HCT116 (cell line): ENCODE results near the gene AAK1. TPM values are rescaled to one million over a fixed set of nuclear protein-coding genes. Genes with fewer than 3 reads are reported as not detected.

Experiments
- ATAC-seq: fragments of 200-7000 bp; cut with Tn5 transposase; 2 replicates; pipeline ENCODE4 v1.9.1; 2020; ENCODE audit warnings: mild to moderate bottlenecking, moderate library complexity
- BruUV-seq: library from RNA; stranded (reverse); fragments of 400-500 nt; replicated peaks from 2 replicates; lab custom pipeline; 2021; lab: Mats Ljungman, UMichigan
- CTCF ChIA-PET: fragments of 300-600 bp; sonication (Branson Sonifier 250); formaldehyde crosslinking; loops from one replicate; lab custom pipeline; 2021; ENCODE audit warnings: antibody characterized with exemption; lab: Charles Lee
- POLR2A ChIA-PET: fragments of 300-600, 350-600 bp; sonication (Branson Sonifier 250); formaldehyde crosslinking; loops from one replicate; lab custom pipeline; 2021; ENCODE audit warnings: antibody characterized with exemption; lab: Charles Lee
- RAD21 ChIA-PET, 2 experiments: fragments of 300-600 bp; sonication (Branson Sonifier 250); formaldehyde crosslinking; loops; one replicate each; lab custom pipeline; 2023; ENCODE audit warnings: low total read pairs in 2 of 2; ENCODE audit not compliant: uncharacterized antibody in 2 of 2, unreplicated experiment in 2 of 2, low non-redundant PET in 1 of 2; lab: Charles Lee
- DNase-seq: peaks from one replicate; pipeline ENCODE4 v3.0.0-alpha.2; 2010; ENCODE audit warnings: low read depth, low spot score
- H2AFZ ChIP-seq: fragments of 200-600 bp; shearing (Covaris generic), sonication (generic); 2 replicates; pipeline ENCODE4 v1.6.1; 2017; ENCODE audit warnings: low read depth, mixed run types, mixed read lengths, antibody characterized with exemption, low read length; ENCODE audit not compliant: poor library complexity, severe bottlenecking
- H3K27ac ChIP-seq: 2 replicates; pipeline ENCODE4 v1.5.1; 2012; ENCODE audit warnings: low read depth, low read length
- H3K27me3 ChIP-seq: fragments of 200-600 bp; sonication (generic); 2 replicates; pipeline ENCODE4 v1.6.1; 2016; ENCODE audit warnings: mixed run types, low read length, mixed read lengths; ENCODE audit not compliant: insufficient read depth
- H3K36me3 ChIP-seq, 2 experiments: fragments of 200-500 bp in 1 of 2; fragments of 200-600 bp in 1 of 2; sonication (Bioruptor generic) in 1 of 2; sonication (generic) in 1 of 2; 2 replicates each; pipeline versions ENCODE4 v1.5.1 to v1.6.1; 2014 to 2016; ENCODE audit warnings: low read length in 2 of 2, inconsistent platforms in 1 of 2, mixed read lengths in 1 of 2, mixed run types in 1 of 2; ENCODE audit not compliant: insufficient read depth in 2 of 2, control insufficient read depth in 1 of 2
- H3K4me1 ChIP-seq, 2 experiments: fragments of 200-600 bp in 1 of 2; sonication (generic) in 1 of 2; 2 replicates each; pipeline versions ENCODE4 v1.5.1 to v1.6.1; 2012 to 2017; ENCODE audit warnings: low read length in 2 of 2, inconsistent platforms in 1 of 2, mild to moderate bottlenecking in 1 of 2, mixed read lengths in 1 of 2, mixed run types in 1 of 2, moderate library complexity in 1 of 2; ENCODE audit not compliant: insufficient read depth in 2 of 2, control insufficient read depth in 1 of 2
- H3K4me2 ChIP-seq: fragments of 200-600 bp; sonication (generic); 2 replicates; pipeline ENCODE4 v1.6.1; 2017; ENCODE audit warnings: mixed run types, low read length, mixed read lengths
- H3K4me3 ChIP-seq, 2 experiments: fragments of 200-600 bp in 1 of 2; sonication (generic) in 1 of 2; replicated peaks in 1 of 2; 2 replicates each; pipeline ENCODE4 v1.5.1; 2011 to 2016; ENCODE audit warnings: low read length in 2 of 2, control low read depth in 1 of 2, low read depth in 1 of 2, mild to moderate bottlenecking in 1 of 2, mixed read lengths in 1 of 2, mixed run types in 1 of 2
- H3K79me2 ChIP-seq: fragments of 200-600 bp; sonication (generic); 2 replicates; pipeline ENCODE4 v1.6.1; 2017; ENCODE audit warnings: mild to moderate bottlenecking, mixed run types, low read length, moderate library complexity, mixed read lengths; ENCODE audit not compliant: insufficient read depth
- H3K9ac ChIP-seq: fragments of 200-600 bp; sonication (generic); 2 replicates; pipeline ENCODE4 v1.6.1; 2016; ENCODE audit warnings: low read length, mixed read lengths
- H3K9me2 ChIP-seq: fragments of 200-600 bp; sonication (generic), shearing (Covaris generic); 2 replicates; pipeline ENCODE4 v1.6.1; 2017; ENCODE audit warnings: mixed run types, mild to moderate bottlenecking, moderate library complexity; ENCODE audit not compliant: insufficient read depth
- H3K9me3 ChIP-seq, 2 experiments: fragments of 200-500 bp in 1 of 2; fragments of 200-600 bp in 1 of 2; sonication (Bioruptor generic) in 1 of 2; sonication (generic) in 1 of 2; 2 replicates each; pipeline ENCODE4 v1.6.1; 2014 to 2017; ENCODE audit warnings: low read length in 2 of 2, mixed read lengths in 2 of 2, inconsistent platforms in 1 of 2, low read depth in 1 of 2, mild to moderate bottlenecking in 1 of 2, mixed run types in 1 of 2, moderate library complexity in 1 of 2; ENCODE audit not compliant: control insufficient read depth in 1 of 2, insufficient read depth in 1 of 2
- H4K20me1 ChIP-seq: fragments of 200-600 bp; sonication (generic), shearing (Covaris generic); 2 replicates; pipeline ENCODE4 v1.6.1; 2017; ENCODE audit warnings: mixed run types, mild to moderate bottlenecking, moderate library complexity; ENCODE audit not compliant: insufficient read depth
- CEBPB ChIP-seq: IDR thresholded peaks from 2 replicates; pipeline ENCODE4 v1.6.1; 2012; ENCODE audit warnings: low read depth
- EGR1 ChIP-seq: IDR thresholded peaks from 2 replicates; pipeline ENCODE4 v1.6.1; 2012; ENCODE audit warnings: low read depth
- POLR2A ChIP-seq: IDR thresholded peaks from 2 replicates; pipeline ENCODE4 v1.7.0; 2011; ENCODE audit warnings: borderline replicate concordance; ENCODE audit not compliant: insufficient read depth, insufficient read length; ENCODE audit errors: extremely low read depth
- SP1 ChIP-seq: IDR thresholded peaks from 2 replicates; pipeline ENCODE4 v1.6.1; 2012; ENCODE audit warnings: low read depth
- ZFX ChIP-seq: fragments of 450-650 bp; IDR thresholded peaks from 2 replicates; pipeline ENCODE4 v1.6.1; 2017
- intact Hi-C: fragments of 100-400 bp; cut with micrococcal nuclease; formaldehyde crosslinking; loops from 2 replicates; pipeline ENCODE4 v1.10.0; 2022
- total RNA-seq: library from RNA; stranded (reverse); gene quantifications from one replicate; pipeline ENCODE4 v1.2.1, GENCODE V29; 2021; ENCODE audit not compliant: unreplicated experiment
- TF ChIP-seq, protein P1 (sequence below), 3 experiments: fragments of 200-600 bp in 1 of 3; sonication (generic) in 1 of 3; IDR thresholded peaks in 2 of 3; conservative IDR thresholded peaks in 1 of 3; 2 replicates each; pipeline ENCODE4 v1.5.1; 2012 to 2017; ENCODE audit warnings: low read depth in 2 of 3, low read length in 2 of 3, antibody characterized with exemption in 1 of 3, borderline replicate concordance in 1 of 3, control low read depth in 1 of 3, mild to moderate bottlenecking in 1 of 3, mixed read lengths in 1 of 3, mixed run types in 1 of 3, moderate library complexity in 1 of 3; ENCODE audit not compliant: insufficient read depth in 1 of 3

AAK1 gene
- total RNA-seq, 1 experiment from 2014 or later, result 32.0 TPM

DNA sequence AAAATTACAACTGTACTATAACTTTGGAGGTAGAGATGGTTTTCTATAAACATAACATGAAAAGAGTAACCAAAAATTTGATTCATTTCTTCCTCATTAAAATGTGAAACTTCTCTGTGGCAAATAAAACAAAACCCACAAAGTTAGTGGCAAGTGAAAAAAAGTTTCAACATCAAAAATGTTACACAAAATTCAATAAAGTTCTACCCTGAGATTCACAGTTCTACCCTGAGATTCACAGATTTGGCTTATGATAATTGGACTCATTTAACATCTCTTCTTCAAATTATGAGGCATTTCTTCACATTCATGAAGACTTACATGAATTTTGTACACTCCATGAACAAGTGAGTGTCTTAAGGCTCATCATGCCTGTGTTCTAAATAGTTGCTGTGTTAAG lies 51.0 kb downstream of the AAK1 start:
- ChIA-PET CTCF (no interaction called here), POLR2A (no interaction called here), RAD21 (no interaction called here)
- Histone ChIP-seq H3K4me3 (no peak overlapping the region), H3K9me2 (no peaks in the 10 kb centered on the region), H3K4me2 (no peak overlapping the region), H3K27ac (no peak overlapping the region), H3K9me3 (no peaks in the 10 kb centered on the region), H3K4me1 (no peaks in the 10 kb centered on the region), H3K9ac (no peak overlapping the region), H3K36me3 (no peaks in the 10 kb centered on the region), H3K27me3 (no peaks in the 10 kb centered on the region), H2AFZ (no peak overlapping the region), H3K79me2 (no peaks in the 10 kb centered on the region), H4K20me1 (no peaks in the 10 kb centered on the region)
- intact Hi-C loops, result no loop called here
- no peak for DNase-seq
- TF ChIP-seq POLR2A (no peak), SP1 (no peak)
- ATAC-seq, result no peak
- BruUV-seq, result no TSS peak

DNA sequence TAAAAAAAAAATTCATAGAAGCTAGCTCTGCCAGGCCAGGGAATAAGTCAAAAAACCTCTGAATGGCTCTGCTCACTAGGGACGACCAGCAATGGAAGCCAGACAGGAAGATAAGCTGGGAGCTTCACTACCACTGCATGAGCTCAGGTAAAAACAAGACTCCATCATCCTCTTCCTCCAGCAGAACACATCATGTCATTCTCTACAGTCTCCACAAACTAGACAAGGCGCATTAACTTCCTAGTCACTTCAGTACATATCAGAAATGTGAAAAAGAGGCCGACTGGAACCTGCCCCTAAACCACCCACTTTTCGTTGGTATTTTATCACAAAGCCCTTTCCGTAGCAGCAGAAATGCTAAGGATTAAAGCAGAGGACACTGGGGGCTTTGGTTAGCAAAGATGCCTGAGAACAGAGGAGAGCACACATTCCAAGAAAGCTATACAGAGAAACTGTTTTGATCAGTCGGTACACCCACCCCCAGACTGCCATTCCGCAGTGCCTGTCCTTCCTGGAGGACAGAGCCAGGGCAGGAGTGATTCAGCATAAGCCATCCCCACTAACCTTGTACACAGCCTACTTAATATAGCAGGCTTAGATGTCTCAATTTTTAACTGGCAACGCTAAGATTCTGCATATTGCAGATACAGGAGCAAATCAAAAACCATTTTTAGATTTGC lies 53.4 kb downstream of the AAK1 start:
- H3K9ac ChIP-seq, result no peak overlapping the region
- POLR2A ChIA-PET, result no interaction called here
- H3K36me3 ChIP-seq, result no peaks in the 10 kb centered on the region
- no peaks in the 10 kb centered on the region for H3K4me1 ChIP-seq
- H3K27me3 ChIP-seq, result no peaks in the 10 kb centered on the region
- no peak for DNase-seq
- intact Hi-C loops, result no loop called here
- no peak overlapping the region for H2AFZ ChIP-seq
- RAD21 ChIA-PET, result no interaction called here
- H3K9me3 ChIP-seq, result no peaks in the 10 kb centered on the region
- H3K79me2 ChIP-seq, result no peaks in the 10 kb centered on the region
- H3K4me3 ChIP-seq, result no peak overlapping the region
- no peak for TF ChIP-seq CEBPB
- TF ChIP-seq EGR1, result no peak
- TF ChIP-seq, protein P1, sequence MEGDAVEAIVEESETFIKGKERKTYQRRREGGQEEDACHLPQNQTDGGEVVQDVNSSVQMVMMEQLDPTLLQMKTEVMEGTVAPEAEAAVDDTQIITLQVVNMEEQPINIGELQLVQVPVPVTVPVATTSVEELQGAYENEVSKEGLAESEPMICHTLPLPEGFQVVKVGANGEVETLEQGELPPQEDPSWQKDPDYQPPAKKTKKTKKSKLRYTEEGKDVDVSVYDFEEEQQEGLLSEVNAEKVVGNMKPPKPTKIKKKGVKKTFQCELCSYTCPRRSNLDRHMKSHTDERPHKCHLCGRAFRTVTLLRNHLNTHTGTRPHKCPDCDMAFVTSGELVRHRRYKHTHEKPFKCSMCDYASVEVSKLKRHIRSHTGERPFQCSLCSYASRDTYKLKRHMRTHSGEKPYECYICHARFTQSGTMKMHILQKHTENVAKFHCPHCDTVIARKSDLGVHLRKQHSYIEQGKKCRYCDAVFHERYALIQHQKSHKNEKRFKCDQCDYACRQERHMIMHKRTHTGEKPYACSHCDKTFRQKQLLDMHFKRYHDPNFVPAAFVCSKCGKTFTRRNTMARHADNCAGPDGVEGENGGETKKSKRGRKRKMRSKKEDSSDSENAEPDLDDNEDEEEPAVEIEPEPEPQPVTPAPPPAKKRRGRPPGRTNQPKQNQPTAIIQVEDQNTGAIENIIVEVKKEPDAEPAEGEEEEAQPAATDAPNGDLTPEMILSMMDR (IDR thresholded peaks at IDR 0.05 in 2 of 3, conservative IDR thresholded peaks at IDR 0.05 in 1 of 3; ENCODE audit: borderline replicate concordance in 1 of 3, insufficient read depth in 1 of 3, low read depth in 2 of 3, low read length in 2 of 3), result no peak
- no peak for TF ChIP-seq ZFX
- TF ChIP-seq, all 23 proteins: peak for 0
- no peaks in the 10 kb centered on the region for H3K9me2 ChIP-seq
- no peak overlapping the region for H3K27ac ChIP-seq
- BruUV-seq, result no TSS peak
- H4K20me1 ChIP-seq, result no peaks in the 10 kb centered on the region
- no peak for ATAC-seq
- CTCF ChIA-PET, result interaction anchor here (1.8 kb wide), 1 partner anchor 25 kb away, joined by 6 read pairs; no protein-coding TSS in a partner anchor
- no peak overlapping the region for H3K4me2 ChIP-seq
